Measurements from ENCODE around the gene SIRPB2.

Gene SIRPB2

DNA sequence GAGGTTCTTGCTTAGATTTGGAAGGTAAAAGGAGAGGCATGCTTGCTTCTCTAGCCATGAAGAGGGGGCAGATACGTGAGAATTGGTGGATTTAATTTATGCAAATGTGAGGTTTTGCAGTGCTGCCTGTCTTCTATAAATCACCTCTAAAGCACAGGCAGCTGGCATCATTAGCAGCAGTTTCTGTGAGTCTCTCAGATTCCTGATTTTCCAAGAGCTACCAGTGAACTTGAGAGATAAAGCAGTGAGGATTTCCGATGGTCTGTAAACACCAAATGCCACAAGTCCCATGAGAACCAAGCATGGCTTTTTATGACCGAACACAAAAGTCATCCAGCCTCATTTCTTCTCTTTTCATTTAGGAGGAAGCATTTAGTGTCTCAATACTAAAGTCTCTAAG, 3.2 kb upstream of the SIRPB2 start:
- CTCF ChIA-PET = interaction anchor here (0.7 kb wide), 1 partner anchor 292 kb away, joined by 4 read pairs; no protein-coding TSS in a partner anchor
- no peak for TF ChIP-seq ELF4 (IDR thresholded peaks at IDR 0.05)
- TF ChIP-seq, protein P1, sequence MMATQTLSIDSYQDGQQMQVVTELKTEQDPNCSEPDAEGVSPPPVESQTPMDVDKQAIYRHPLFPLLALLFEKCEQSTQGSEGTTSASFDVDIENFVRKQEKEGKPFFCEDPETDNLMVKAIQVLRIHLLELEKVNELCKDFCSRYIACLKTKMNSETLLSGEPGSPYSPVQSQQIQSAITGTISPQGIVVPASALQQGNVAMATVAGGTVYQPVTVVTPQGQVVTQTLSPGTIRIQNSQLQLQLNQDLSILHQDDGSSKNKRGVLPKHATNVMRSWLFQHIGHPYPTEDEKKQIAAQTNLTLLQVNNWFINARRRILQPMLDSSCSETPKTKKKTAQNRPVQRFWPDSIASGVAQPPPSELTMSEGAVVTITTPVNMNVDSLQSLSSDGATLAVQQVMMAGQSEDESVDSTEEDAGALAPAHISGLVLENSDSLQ (IDR thresholded peaks at IDR 0.05) = no peak
- TF ChIP-seq TARDBP (IDR thresholded peaks at IDR 0.05) = no peak
- no peak for TF ChIP-seq FOXA1 (IDR thresholded peaks at IDR 0.05)
- no peak for TF ChIP-seq LEF1 (IDR thresholded peaks at IDR 0.05; ENCODE audit: borderline replicate concordance)
- TF ChIP-seq FOXM1 (IDR thresholded peaks at IDR 0.05; ENCODE audit: borderline replicate concordance) = no peak
- no peak for TF ChIP-seq ARNT (IDR thresholded peaks at IDR 0.05)
- no peak for TF ChIP-seq ZNF384 (IDR thresholded peaks at IDR 0.05)
- TF ChIP-seq SP1 (IDR thresholded peaks at IDR 0.05) = no peak
- no peak for TF ChIP-seq BHLHE40 (IDR thresholded peaks at IDR 0.05; ENCODE audit: borderline replicate concordance)
- no peak for TF ChIP-seq FOXK2 (IDR thresholded peaks at IDR 0.05)
- no peak for TF ChIP-seq NFRKB (IDR thresholded peaks at IDR 0.05)
- no peak for TF ChIP-seq CTBP1 (IDR thresholded peaks at IDR 0.05; ENCODE audit: borderline replicate concordance)
- no peak for TF ChIP-seq SUZ12 (IDR thresholded peaks at IDR 0.05)
- DNase-seq (ENCODE audit: extremely low spot score) = no peak
- POLR2A ChIA-PET = no interaction called here

DNA sequence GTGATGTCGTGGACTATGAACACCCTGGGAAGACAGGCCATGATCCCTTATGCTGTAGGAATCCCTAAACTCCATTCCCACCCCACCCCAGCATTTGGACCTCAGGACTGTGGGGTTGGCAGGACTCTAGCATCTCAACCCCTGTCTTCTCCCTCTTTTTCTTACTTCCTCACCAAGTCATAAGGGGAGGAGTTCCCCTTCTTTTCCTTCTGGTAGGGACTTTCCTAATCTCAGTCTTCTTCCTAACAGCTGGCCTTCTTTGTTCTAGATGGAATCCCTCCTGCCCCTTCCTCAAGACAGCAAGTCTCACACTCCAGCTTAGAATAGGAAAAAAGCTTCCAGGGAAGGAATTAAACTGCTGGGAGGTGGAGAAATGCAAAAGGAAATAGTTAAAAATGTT, 2.3 kb upstream of the SIRPB2 start:
- POLR2A ChIA-PET = no interaction called here
- no peak for DNase-seq (ENCODE audit: extremely low spot score)
- TF ChIP-seq L3MBTL2 (conservative IDR thresholded peaks at IDR 0.05) (no peak), FOXM1 (IDR thresholded peaks at IDR 0.05; ENCODE audit: borderline replicate concordance) (no peak), LEF1 (IDR thresholded peaks at IDR 0.05; ENCODE audit: borderline replicate concordance) (no peak), BHLHE40 (IDR thresholded peaks at IDR 0.05; ENCODE audit: borderline replicate concordance) (no peak), SP1 (IDR thresholded peaks at IDR 0.05) (no peak), FOXA1 (IDR thresholded peaks at IDR 0.05) (no peak), HDGF (IDR thresholded peaks at IDR 0.05; ENCODE audit: borderline replicate concordance) (no peak), NFRKB (IDR thresholded peaks at IDR 0.05) (no peak), CTBP1 (IDR thresholded peaks at IDR 0.05; ENCODE audit: borderline replicate concordance) (no peak)
- CTCF ChIA-PET = interaction anchor here (0.7 kb wide), 1 partner anchor 293 kb away, joined by 4 read pairs; no protein-coding TSS in a partner anchor

DNA sequence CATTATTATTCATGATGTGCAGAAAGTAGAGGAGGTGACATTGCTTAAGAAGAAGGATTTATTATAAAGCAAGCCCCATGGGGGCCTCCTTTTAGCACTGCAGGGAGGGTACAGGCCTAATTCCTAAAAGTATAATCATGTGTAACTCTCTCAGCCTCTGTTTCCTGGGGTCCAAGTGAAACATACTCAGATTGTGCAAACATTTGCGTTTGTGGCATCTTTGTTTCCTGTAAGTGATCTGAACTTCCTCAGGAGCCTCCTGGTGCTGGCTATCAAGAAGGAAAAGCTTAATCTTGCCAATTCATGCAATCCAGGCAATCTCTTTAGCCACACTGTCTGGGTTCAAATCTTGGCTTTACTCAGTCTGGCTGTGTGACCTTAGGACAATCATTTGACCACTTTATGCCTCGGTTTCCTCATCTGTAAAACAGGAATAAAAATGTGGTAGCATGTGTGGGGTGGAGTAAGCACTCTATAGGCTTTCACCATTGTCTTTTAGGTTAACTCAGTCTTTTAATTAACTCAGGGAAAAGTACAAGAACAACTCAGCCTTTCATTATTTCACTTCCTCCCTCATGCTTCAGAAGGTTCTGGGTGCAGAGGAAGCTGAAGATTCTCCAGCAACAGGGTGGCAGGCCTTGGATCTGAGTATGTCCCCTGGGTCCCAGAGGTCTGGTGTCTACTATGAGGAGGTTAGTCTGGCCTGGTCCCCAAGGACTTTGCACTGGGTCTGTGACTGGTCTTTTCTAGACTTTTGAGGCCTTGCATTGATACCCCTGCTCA, 831 bp upstream of the SIRPB2 start:
- POLR2A ChIA-PET = interaction anchor here (0.7 kb wide), 1 partner anchor 11 kb away, joined by 6 read pairs; no protein-coding TSS in a partner anchor
- TF ChIP-seq FOXK2 (IDR thresholded peaks at IDR 0.05) (no peak), TARDBP (IDR thresholded peaks at IDR 0.05) (no peak), FOXA1 (IDR thresholded peaks at IDR 0.05) (no peak), LEF1 (IDR thresholded peaks at IDR 0.05; ENCODE audit: borderline replicate concordance) (no peak)

DNA sequence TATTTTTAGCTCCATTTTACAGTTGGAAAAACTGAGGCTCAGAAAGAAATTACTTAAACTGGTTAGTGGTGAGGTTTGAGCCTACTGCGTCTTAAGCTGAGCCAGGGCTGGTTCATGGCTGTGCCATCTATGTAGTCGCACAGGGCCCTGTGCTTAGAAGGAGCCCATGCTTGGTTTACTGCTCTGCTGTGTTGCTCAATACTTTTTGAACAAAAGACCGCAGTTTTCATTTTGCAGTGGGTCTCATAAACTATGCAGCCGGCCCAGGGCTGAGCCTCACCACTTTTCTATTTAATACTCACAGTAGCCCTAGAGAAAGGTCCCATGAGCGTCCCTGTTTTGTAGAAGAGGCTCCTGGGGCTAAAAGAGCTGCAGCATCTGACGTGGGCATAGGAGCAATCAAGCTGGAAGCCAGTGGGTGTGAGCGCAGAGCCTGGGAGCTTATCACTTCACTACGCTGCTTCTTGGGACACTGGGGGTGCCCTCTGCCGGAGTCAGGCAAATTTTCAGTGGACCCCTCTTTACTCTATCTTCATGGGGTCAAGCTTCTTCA, 501 bp downstream of the SIRPB2 start:
- no peak for TF ChIP-seq SUZ12 (IDR thresholded peaks at IDR 0.05)
- no peak for TF ChIP-seq NFRKB (IDR thresholded peaks at IDR 0.05)
- no peak for TF ChIP-seq L3MBTL2 (conservative IDR thresholded peaks at IDR 0.05)
- no peak for TF ChIP-seq ELF4 (IDR thresholded peaks at IDR 0.05)
- no peak for TF ChIP-seq FOXA1 (IDR thresholded peaks at IDR 0.05)
- no peak for TF ChIP-seq CTBP1 (IDR thresholded peaks at IDR 0.05; ENCODE audit: borderline replicate concordance)
- no peak for TF ChIP-seq FOXM1 (IDR thresholded peaks at IDR 0.05; ENCODE audit: borderline replicate concordance)
- no peak for TF ChIP-seq BHLHE40 (IDR thresholded peaks at IDR 0.05; ENCODE audit: borderline replicate concordance)
- TF ChIP-seq FOXK2 (IDR thresholded peaks at IDR 0.05) = no peak
- no peak for TF ChIP-seq LEF1 (IDR thresholded peaks at IDR 0.05; ENCODE audit: borderline replicate concordance)
- TF ChIP-seq ARNT (IDR thresholded peaks at IDR 0.05) = no peak
- no peak for TF ChIP-seq SP1 (IDR thresholded peaks at IDR 0.05)
- TF ChIP-seq ZNF384 (IDR thresholded peaks at IDR 0.05) = no peak
- no peak for DNase-seq (ENCODE audit: extremely low spot score)
- ChIA-PET POLR2A (no interaction called here), CTCF (interaction anchor here (1.0 kb wide), 1 partner anchor 11 kb away, joined by 3 read pairs; no protein-coding TSS in a partner anchor)

More for the DNA sequence above, 831 bp upstream of the SIRPB2 start:
- no peak for DNase-seq (ENCODE audit: extremely low spot score)
- CTCF ChIA-PET = interaction anchor here (0.8 kb wide), 1 partner anchor 12 kb away, joined by 3 read pairs; no protein-coding TSS in a partner anchor

DNA sequence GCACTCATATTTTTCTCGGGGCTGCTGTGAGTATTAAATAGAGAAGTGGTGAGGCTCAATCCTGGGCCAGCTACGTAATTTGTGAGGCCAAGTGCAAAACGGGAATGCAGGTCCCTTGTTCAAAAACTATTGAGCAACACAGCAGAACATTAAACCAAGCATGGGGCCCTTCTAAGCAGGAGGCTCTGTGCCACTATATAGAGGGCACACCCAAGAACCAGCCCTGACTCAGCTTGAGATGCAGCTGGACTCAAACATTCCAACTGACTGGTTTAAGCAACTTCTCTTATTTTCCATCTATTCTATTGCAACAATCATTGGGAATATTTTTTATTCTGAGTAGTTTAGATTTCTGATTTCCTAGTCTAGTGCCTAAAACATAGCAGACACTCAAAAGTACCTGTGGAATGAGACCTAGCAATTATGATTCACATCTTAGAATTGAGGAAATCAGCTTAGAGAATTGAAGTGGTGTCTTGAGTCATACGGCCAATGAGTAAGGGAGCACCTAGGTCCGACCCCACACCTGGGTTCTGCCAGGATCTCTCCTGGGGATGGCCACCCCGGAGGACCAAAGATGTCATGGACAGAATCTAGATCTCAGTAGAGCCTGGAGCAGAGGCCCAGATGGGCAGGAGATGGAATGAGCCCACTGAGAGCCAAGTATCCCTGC, 1.3 kb downstream of the SIRPB2 start:
- CTCF ChIA-PET = interaction anchor here (1.0 kb wide), 1 partner anchor 12 kb away, joined by 3 read pairs; no protein-coding TSS in a partner anchor
- TF ChIP-seq FOXM1 (IDR thresholded peaks at IDR 0.05; ENCODE audit: borderline replicate concordance) (no peak), ARNT (IDR thresholded peaks at IDR 0.05) (no peak), TARDBP (IDR thresholded peaks at IDR 0.05) (no peak), CTBP1 (IDR thresholded peaks at IDR 0.05; ENCODE audit: borderline replicate concordance) (no peak), NFRKB (IDR thresholded peaks at IDR 0.05) (no peak), SP1 (IDR thresholded peaks at IDR 0.05) (no peak), ZNF384 (IDR thresholded peaks at IDR 0.05) (no peak), SUZ12 (IDR thresholded peaks at IDR 0.05) (no peak), L3MBTL2 (conservative IDR thresholded peaks at IDR 0.05) (no peak), LEF1 (IDR thresholded peaks at IDR 0.05; ENCODE audit: borderline replicate concordance) (no peak), FOXK2 (IDR thresholded peaks at IDR 0.05) (no peak), ELF4 (IDR thresholded peaks at IDR 0.05) (no peak), FOXA1 (IDR thresholded peaks at IDR 0.05) (no peak), BHLHE40 (IDR thresholded peaks at IDR 0.05; ENCODE audit: borderline replicate concordance) (no peak)
- TF ChIP-seq, protein P1 (IDR thresholded peaks at IDR 0.05) = no peak
- no peak for DNase-seq (ENCODE audit: extremely low spot score)
- POLR2A ChIA-PET = no interaction called here

DNA sequence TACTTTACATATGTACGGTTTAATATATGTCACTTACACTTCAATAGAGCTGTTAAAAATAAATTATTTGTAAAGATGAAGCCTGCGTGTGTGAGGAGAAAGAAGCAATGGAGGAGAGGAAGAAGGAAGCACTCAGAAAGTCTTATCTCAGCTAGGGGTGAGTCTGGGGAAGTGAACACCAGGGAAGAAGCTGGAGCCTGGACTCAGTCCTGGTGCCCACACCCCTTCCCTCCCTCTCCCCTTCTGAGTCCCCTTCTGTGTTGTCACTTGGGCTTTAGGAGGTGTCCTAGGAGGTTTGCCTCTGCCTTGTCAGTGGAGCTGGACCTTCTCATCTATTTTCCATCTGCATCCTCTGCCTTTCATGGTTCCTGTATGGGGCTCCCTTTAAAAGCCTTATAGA, 1.9 kb downstream of the SIRPB2 start:
- TF ChIP-seq, protein P1 (IDR thresholded peaks at IDR 0.05) = no peak
- TF ChIP-seq FOXA1 (IDR thresholded peaks at IDR 0.05) (no peak), FOXM1 (IDR thresholded peaks at IDR 0.05; ENCODE audit: borderline replicate concordance) (no peak), FOXK2 (IDR thresholded peaks at IDR 0.05) (no peak), ARNT (IDR thresholded peaks at IDR 0.05) (no peak), LEF1 (IDR thresholded peaks at IDR 0.05; ENCODE audit: borderline replicate concordance) (no peak), CTBP1 (IDR thresholded peaks at IDR 0.05; ENCODE audit: borderline replicate concordance) (no peak), HDGF (IDR thresholded peaks at IDR 0.05; ENCODE audit: borderline replicate concordance) (no peak), SP1 (IDR thresholded peaks at IDR 0.05) (no peak), NFRKB (IDR thresholded peaks at IDR 0.05) (no peak), ELF4 (IDR thresholded peaks at IDR 0.05) (no peak), L3MBTL2 (conservative IDR thresholded peaks at IDR 0.05) (no peak), TARDBP (IDR thresholded peaks at IDR 0.05) (no peak), SUZ12 (IDR thresholded peaks at IDR 0.05) (no peak), ZNF384 (IDR thresholded peaks at IDR 0.05) (no peak), BHLHE40 (IDR thresholded peaks at IDR 0.05; ENCODE audit: borderline replicate concordance) (no peak)
- ChIA-PET CTCF (no interaction called here), POLR2A (no interaction called here)
- no peak for DNase-seq (ENCODE audit: extremely low spot score)
